Transverse colon (tissue), 4 donors: ENCODE measurements around the gene QPCT. TPM values are rescaled to one million over a fixed set of nuclear protein-coding genes. Genes with fewer than 3 reads are reported as not detected.

Experiments
- DNase-seq: peaks from one replicate; pipeline ENCODE4 v3.0.0-alpha.2; 2019
- H3K27ac ChIP-seq, 4 donors: fragments of 200-600 bp; sonication (generic); 2 replicates each; pipeline ENCODE4 v1.5.1; 2016 to 2018; ENCODE audit warnings: inconsistent platforms in 4 of 4
- H3K27me3 ChIP-seq: fragments of 200-600 bp; sonication (generic); 2 replicates; pipeline ENCODE4 v1.5.1; 2017; ENCODE audit warnings: inconsistent platforms
- H3K36me3 ChIP-seq, 4 donors: fragments of 200-600 bp; sonication (generic); 2 replicates each; pipeline ENCODE4 v1.5.1; 2017 to 2019; ENCODE audit warnings: inconsistent platforms in 4 of 4
- H3K4me1 ChIP-seq, 4 donors: fragments of 200-600 bp; sonication (generic); 2 replicates each; pipeline ENCODE4 v1.5.1; 2017 to 2020; ENCODE audit warnings: inconsistent platforms in 4 of 4
- H3K4me3 ChIP-seq, 4 donors: fragments of 200-600 bp; sonication (generic); 1 replicate in 1 of 4; 2 replicates in 3 of 4; pipeline versions ENCODE4 v1.5.1 to v1.6.1; 2017 to 2019; ENCODE audit warnings: inconsistent platforms in 4 of 4
- H3K9me3 ChIP-seq, 2 donors: fragments of 200-600 bp; sonication (generic); 2 replicates each; pipeline ENCODE4 v1.5.1; 2017 to 2019; ENCODE audit warnings: inconsistent platforms in 2 of 2
- EP300 ChIP-seq: sonication (generic); formaldehyde crosslinking; IDR thresholded peaks from one replicate; pipeline ENCODE4 v1.6.1; 2017; ENCODE audit warnings: antibody characterized with exemption, low read depth
- POLR2A ChIP-seq: fragments of 450-650 bp; IDR thresholded peaks from one replicate; pipeline ENCODE4 v1.6.1; 2016; ENCODE audit warnings: antibody characterized with exemption, mild to moderate bottlenecking, moderate library complexity
- POLR2AphosphoS5 ChIP-seq, 3 donors: sonication (generic); formaldehyde crosslinking; IDR thresholded peaks; one replicate each; pipeline ENCODE4 v1.6.1; 2016; ENCODE audit warnings: antibody characterized with exemption in 3 of 3
- WGBS, 2 donors: methylation state at CpG; one replicate each; pipeline ENCODE4 v1.1.5; 2018; ENCODE audit warnings: low coverage in 1 of 2; 5-methylcytosine and 5-hydroxymethylcytosine counted together
- in situ Hi-C, 4 donors: fragments of 200-750 bp; cut with MboI; loops; one replicate each; pipeline versions ENCODE4 v1.15.0 to v1.15.1; 2017; ENCODE audit warnings: low sequenced_read_pairs in 3 of 4, low pct_ligation_motif_present in 1 of 4, low pct_unique_long_range_greater_than_20kb in 1 of 4
- intact Hi-C: fragments of 100-400 bp; cut with DNase I; formaldehyde crosslinking; loops from one replicate; pipeline ENCODE4 v1.15.1; 2023; ENCODE audit warnings: low total_unique reads
- total RNA-seq, 4 donors: library from RNA; depleted of rRNA; stranded (reverse); fragments of >200 nt; gene quantifications; one replicate each; pipeline ENCODE4 v1.1.0, GENCODE V29; 2016
- TF ChIP-seq, protein P1 (sequence below), 5 experiments: fragments of 200-600 bp in 3 of 5; fragments of 450-650 bp in 2 of 5; sonication (generic) in 3 of 5; IDR thresholded peaks; 1 replicate in 2 of 5; 2 replicates in 3 of 5; pipeline ENCODE4 v1.5.1; 2016 to 2017; ENCODE audit warnings: antibody characterized with exemption in 5 of 5, inconsistent platforms in 3 of 5, mild to moderate bottlenecking in 2 of 5, moderate library complexity in 1 of 5

QPCT gene
- total RNA-seq, 4 donors from 2014 or later = 1.6 to 34.4 (median 14.3) TPM

DNA sequence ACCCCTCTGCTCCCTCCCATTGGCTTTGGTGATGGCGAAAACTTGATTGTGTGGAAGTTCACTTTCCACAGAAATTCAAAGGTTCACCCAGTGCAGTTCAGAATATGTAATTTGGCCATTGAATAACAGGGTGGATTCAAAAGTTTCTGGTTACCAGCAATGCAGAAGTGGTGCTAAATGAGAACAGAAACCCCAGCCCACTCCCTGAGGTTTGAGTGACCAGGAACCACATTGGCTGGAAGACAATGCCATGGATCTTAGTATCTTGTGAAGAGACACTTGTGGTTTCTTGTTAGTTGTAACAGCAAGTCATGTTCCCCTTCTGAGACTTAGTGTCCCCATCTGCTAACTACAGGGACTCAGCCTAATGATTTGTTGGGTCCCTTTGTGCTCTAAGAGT lies 49.8 kb downstream of the QPCT start:
- no peaks in the 10 kb centered on the region for H3K36me3 ChIP-seq
- intact Hi-C loops (loop anchor here (5.0 kb wide), 1 partner anchor 483 kb away; no protein-coding TSS in a partner anchor), in situ Hi-C loops (loop anchor here in 2 of 4 donors (10.0 to 25.0 kb wide), 2 partner anchors 441 to 868 kb away; no protein-coding TSS in a partner anchor)
- no peaks in the 10 kb centered on the region for H3K27me3 ChIP-seq
- H3K4me3 ChIP-seq = no peak overlapping the region
- H3K4me1 ChIP-seq = peaks cover 0 to 13% (median 0%) of the 10 kb centered on the region in 4 donors
- H3K9me3 ChIP-seq = no peaks in the 10 kb centered on the region
- H3K27ac ChIP-seq = no peak overlapping the region
- 89% methylated on average over 1 of the region's 1 CpG; no CpG with 5 or more reads in 1 of the 2 donors for WGBS, 2 donors
- TF ChIP-seq, protein P1, sequence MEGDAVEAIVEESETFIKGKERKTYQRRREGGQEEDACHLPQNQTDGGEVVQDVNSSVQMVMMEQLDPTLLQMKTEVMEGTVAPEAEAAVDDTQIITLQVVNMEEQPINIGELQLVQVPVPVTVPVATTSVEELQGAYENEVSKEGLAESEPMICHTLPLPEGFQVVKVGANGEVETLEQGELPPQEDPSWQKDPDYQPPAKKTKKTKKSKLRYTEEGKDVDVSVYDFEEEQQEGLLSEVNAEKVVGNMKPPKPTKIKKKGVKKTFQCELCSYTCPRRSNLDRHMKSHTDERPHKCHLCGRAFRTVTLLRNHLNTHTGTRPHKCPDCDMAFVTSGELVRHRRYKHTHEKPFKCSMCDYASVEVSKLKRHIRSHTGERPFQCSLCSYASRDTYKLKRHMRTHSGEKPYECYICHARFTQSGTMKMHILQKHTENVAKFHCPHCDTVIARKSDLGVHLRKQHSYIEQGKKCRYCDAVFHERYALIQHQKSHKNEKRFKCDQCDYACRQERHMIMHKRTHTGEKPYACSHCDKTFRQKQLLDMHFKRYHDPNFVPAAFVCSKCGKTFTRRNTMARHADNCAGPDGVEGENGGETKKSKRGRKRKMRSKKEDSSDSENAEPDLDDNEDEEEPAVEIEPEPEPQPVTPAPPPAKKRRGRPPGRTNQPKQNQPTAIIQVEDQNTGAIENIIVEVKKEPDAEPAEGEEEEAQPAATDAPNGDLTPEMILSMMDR (IDR thresholded peaks at IDR 0.05) = no peak
- no peak for TF ChIP-seq POLR2AphosphoS5 (IDR thresholded peaks at IDR 0.05)
- no peak for TF ChIP-seq POLR2A
- TF ChIP-seq EP300 = no peak
- DNase-seq = no peak

DNA sequence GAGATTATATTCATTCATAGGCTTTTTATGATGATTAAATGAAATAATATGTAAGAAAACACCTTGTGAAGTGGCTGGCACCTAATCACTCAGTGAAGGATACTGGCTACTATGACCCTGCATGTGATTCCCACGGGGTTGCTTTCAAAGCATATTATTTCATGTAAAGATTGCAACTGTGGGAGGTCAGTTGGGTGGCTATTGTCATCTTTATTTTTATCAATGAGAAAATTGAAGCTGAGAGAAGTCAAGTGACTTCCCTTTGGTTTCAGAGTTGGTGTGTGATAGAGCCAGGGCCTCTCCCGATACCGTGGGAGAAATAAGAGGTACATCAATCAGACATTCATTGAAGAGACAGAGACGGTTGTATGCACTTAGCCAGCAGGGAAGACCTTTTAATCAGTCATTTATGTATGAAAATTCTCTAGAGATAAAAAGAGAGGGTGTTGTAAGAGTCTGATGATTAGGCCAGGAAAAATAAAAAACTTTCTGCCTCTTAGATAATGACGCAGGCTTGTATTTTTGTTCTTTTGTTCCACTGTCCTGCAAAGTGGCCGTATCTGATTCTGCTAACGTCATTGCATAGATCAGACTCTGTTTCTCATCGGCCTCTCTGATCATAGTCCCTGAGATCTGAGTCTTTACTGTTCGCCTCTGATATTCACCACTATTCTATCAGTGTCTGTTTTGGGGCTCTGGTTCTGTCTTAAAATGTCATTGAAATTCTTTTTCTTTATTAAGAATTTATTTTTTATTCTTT lies 50.5 kb downstream of the QPCT start:
- H3K4me1 ChIP-seq = peaks cover 0 to 6% (median 0%) of the 10 kb centered on the region in 4 donors
- no peaks in the 10 kb centered on the region for H3K9me3 ChIP-seq
- in situ Hi-C loops (loop anchor here in 2 of 4 donors (10.0 to 25.0 kb wide), 2 partner anchors 440 to 867 kb away; no protein-coding TSS in a partner anchor), intact Hi-C loops (loop anchor here (5.0 kb wide), 1 partner anchor 482 kb away; no protein-coding TSS in a partner anchor)
- no peaks in the 10 kb centered on the region for H3K27me3 ChIP-seq
- H3K36me3 ChIP-seq = no peaks in the 10 kb centered on the region
- no peak overlapping the region for H3K27ac ChIP-seq
- TF ChIP-seq, protein P1 (IDR thresholded peaks at IDR 0.05) = no peak
- TF ChIP-seq POLR2AphosphoS5 (IDR thresholded peaks at IDR 0.05) (no peak), POLR2A (no peak), EP300 (no peak)
- WGBS, 2 donors = 87 to 90% methylated on average over 8 to 9 of the region's 9 CpGs
- DNase-seq = no peak
- H3K4me3 ChIP-seq = no peak overlapping the region

DNA sequence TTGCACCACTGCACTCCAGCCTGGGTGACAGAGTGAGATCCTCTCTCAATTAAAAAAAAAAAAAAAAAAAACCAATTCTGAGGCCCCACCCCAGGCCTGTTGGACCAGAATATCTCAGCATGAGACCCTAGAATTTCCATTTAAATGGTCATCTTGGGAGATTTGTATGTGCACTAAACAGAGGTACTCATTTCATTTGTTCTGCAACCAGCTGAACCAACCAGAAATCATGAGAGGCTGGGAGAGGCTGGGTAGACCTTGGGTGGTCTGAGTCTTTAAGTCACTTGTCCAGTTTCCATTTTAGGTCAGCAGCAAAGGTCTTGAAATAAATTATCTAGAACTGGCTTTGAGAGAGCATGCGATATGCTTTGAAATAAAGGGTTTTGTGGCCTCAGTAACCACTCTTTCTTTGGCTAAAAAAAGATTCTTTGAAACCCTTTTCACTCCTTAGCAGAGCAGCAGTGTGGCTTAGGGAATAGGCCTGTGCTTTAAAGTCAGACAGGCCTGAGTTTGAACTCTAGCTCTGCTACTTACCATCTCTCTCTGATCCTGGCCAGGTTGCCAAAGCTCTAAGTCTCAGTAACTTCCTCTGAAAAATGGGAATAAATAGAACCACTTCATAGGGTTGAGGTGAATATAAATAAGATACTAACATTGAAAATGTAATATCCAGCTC lies 52.6 kb downstream of the QPCT start:
- H3K27me3 ChIP-seq = no peaks in the 10 kb centered on the region
- TF ChIP-seq POLR2AphosphoS5 (IDR thresholded peaks at IDR 0.05) = no peak
- TF ChIP-seq EP300 = no peak
- TF ChIP-seq, protein P1 (IDR thresholded peaks at IDR 0.05) = no peak
- no peak for TF ChIP-seq POLR2A
- WGBS, 2 donors = 79 to 90% methylated on average over 1 of the region's 1 CpG
- H3K27ac ChIP-seq = no peak overlapping the region
- no peaks in the 10 kb centered on the region for H3K4me1 ChIP-seq
- intact Hi-C loops (no loop called here), in situ Hi-C loops (loop anchor here in 2 of 4 donors (10.0 to 25.0 kb wide), 2 partner anchors 438 to 865 kb away; no protein-coding TSS in a partner anchor)
- no peaks in the 10 kb centered on the region for H3K9me3 ChIP-seq
- no peak for DNase-seq
- H3K4me3 ChIP-seq = no peak overlapping the region
- H3K36me3 ChIP-seq = no peaks in the 10 kb centered on the region

DNA sequence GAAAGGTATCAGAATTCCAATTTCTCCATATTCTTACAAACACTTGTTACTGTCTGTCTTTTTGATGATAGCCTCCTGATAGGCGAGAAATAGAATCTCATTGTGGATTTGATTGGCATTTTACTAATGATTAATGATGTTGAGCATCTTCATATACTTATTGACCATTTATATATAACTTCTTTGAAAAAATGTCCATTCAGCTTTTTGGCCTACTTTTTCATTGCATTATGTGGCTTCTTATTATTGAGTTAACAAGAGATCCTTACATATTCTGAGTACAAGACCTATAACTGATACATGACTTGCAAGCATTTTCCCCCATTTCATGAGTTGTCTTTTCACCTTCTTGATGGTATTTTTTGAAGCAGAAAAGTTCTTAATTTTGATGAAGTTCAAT lies 54.6 kb downstream of the QPCT start:
- 79 to 98% methylated on average over 1 of the region's 1 CpG for WGBS, 2 donors
- H3K9me3 ChIP-seq = no peaks in the 10 kb centered on the region
- H3K27me3 ChIP-seq = no peaks in the 10 kb centered on the region

More for the DNA sequence above, 54.6 kb downstream of the QPCT start:
- in situ Hi-C loops (loop anchor here in 2 of 4 donors (10.0 to 25.0 kb wide), 2 partner anchors 436 to 863 kb away; no protein-coding TSS in a partner anchor), intact Hi-C loops (no loop called here)
- Histone ChIP-seq H3K27ac (no peak overlapping the region), H3K36me3 (no peaks in the 10 kb centered on the region), H3K4me3 (no peak overlapping the region), H3K4me1 (no peaks in the 10 kb centered on the region)
- TF ChIP-seq POLR2AphosphoS5 (IDR thresholded peaks at IDR 0.05) = no peak
- TF ChIP-seq, protein P1 (IDR thresholded peaks at IDR 0.05) = no peak
- TF ChIP-seq EP300 = no peak
- no peak for TF ChIP-seq POLR2A
- no peak for DNase-seq
